GM12865 (cell line): Measurements from ENCODE around the gene ZBTB20.

ENCODE experiments used
- DNase-seq: peaks from one replicate; pipeline ENCODE4 v3.0.0; 2010; ENCODE audit warnings: low read depth
- H3K4me3 ChIP-seq: 2 replicates; pipeline ENCODE4 v1.5.1; 2011; ENCODE audit warnings: mild to moderate bottlenecking, low read depth, low read length, control low read depth
- TF ChIP-seq, protein P1 (sequence below): IDR thresholded peaks from 2 replicates; pipeline ENCODE4 v1.5.1; 2011; ENCODE audit warnings: low read length, control low read depth, low read depth, inconsistent platforms; ENCODE audit not compliant: insufficient read depth; ENCODE audit errors: missing control alignments

ZBTB20 gene

DNA sequence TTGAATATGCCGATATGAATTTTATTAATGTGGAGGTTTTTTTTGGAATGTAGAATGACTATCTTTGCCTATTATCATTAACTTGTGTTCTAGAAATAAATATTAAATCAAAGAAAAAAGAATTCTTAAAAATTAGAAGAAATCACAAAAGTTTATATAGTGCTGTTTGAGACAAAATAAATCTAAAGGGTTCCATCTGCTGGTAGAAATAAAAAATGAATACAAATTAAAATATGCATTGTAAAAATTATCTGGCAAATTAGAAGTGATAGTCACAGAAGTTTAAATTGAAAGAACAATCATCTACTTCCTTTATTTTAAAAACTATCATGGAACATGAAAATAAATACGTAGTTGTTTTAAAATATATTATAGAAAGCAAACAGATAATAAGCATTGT, 22.7 kb upstream of the ZBTB20 start:
- no peak for DNase-seq
- TF ChIP-seq, protein P1, sequence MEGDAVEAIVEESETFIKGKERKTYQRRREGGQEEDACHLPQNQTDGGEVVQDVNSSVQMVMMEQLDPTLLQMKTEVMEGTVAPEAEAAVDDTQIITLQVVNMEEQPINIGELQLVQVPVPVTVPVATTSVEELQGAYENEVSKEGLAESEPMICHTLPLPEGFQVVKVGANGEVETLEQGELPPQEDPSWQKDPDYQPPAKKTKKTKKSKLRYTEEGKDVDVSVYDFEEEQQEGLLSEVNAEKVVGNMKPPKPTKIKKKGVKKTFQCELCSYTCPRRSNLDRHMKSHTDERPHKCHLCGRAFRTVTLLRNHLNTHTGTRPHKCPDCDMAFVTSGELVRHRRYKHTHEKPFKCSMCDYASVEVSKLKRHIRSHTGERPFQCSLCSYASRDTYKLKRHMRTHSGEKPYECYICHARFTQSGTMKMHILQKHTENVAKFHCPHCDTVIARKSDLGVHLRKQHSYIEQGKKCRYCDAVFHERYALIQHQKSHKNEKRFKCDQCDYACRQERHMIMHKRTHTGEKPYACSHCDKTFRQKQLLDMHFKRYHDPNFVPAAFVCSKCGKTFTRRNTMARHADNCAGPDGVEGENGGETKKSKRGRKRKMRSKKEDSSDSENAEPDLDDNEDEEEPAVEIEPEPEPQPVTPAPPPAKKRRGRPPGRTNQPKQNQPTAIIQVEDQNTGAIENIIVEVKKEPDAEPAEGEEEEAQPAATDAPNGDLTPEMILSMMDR: no peak

DNA sequence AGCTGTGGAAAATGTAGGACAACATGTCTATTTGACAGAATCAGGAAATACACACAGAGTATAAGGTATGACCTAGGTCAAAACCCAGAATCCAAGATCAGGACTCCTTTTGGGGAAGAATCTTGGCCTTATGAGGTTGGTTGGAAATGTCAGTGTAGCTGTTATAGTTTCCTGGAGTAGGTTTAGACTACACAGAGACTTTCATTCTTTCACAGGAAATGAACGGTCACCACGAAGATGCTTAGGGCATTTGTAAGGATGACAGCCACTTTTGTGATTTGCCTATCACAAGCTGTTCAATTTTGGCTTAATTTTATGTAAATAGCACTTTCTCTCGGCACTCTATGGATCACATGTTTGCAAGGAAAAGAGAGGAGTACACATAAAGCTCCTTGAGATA, 18.6 kb upstream of the ZBTB20 start:
- no peak for DNase-seq
- TF ChIP-seq, protein P1: no peak
- H3K4me3 ChIP-seq: no peak overlapping the region

More for the DNA sequence above, 22.7 kb upstream of the ZBTB20 start:
- no peak overlapping the region for H3K4me3 ChIP-seq

DNA sequence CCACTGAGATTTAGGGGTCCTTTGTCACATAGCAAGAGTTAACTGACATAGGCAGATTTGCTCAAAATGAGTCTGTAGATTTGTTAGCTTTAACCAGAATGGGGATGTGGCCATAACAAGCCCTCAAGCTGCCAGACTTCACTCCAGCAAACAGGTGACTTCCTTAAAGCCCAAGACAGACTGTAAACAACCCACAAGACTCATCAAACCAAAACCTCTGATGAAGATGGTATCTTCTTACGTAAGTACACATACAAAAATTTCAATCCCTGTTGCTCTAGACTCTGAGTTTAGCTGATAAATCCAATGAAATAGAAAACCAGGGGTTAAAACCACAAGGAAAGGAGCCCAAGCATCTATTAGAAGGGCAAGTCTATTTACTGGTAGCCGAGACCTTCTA, 18.2 kb upstream of the ZBTB20 start:
- TF ChIP-seq, protein P1: no peak
- H3K4me3 ChIP-seq: no peak overlapping the region
- DNase-seq: no peak

DNA sequence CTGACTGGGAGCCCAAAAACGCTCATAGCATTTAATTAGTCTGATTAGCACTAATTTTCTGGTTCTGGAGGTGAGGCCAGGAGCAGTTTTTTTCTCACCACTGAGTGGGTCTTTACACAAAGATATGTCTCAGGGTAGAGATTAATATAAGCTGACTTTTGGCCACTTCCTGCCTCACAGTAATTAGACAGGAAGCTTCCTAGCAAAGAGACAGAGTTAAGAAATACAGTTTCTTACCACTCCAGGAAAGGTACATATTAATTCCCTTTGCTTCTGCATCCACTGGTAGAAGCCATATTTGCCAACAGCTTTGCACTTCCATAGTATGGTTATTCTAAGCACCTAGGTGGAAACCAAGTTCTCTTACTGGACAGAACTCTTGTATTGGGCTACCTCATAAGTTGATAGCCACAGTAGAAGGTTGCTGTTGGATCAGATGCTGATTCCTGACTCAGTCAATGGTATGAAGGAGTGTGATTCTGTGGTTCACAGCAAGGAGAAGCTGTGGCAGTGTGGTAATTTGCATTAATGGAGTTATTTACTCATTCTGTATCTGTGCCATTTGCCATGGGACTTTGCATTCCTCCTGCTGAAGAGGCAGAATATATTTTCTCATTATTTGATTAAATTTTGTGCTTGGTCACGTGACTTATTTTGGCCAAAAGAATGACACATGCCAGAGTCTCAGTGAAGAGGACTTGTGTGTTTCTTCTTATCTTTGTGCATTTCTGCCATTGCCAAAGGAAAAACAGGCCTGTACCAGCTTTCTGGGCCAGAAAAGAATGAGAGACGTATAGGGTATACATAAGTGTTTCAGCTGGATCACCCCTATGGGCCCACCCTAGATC, 17.5 kb upstream of the ZBTB20 start:
- no peak for DNase-seq
- H3K4me3 ChIP-seq: no peak overlapping the region
- TF ChIP-seq, protein P1: no peak

DNA sequence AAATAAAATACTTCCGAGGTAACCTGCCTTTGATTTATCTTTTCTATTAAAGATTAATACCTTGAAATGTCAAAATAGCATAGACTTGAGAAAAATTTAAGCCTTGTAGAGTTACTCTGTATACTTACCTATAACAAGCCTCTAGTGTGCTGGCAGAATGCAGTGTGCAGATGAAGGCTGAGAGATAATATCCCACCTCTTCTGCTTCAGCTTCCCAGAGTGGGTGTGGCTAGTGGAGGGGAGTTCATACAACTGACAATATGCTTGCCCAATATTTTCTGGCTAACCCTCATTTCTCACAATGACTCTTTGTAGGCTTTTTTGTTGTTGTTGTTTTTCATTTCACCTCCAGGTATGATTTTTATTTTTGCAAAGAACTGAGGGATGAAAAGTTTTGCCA, 15.7 kb upstream of the ZBTB20 start:
- TF ChIP-seq, protein P1: no peak
- no peak overlapping the region for H3K4me3 ChIP-seq
- no peak for DNase-seq

DNA sequence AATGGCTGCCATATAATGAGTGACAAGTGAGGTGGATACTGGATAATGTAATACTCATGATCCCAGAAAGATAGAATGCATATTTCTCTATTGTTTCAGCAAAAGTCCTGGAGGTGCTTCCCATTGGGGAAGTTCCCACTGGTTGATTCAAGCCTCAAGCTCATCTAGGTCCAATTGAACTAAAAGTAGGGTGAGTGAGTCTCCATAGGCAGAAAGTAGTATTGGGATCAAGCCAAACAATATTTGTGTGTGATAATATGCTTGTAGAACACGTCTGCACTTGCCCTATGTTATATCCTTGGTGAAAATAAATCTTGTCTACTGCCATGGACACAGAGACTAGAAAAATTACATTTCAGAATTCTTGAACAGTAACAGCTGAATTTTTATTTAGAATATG, 14.8 kb upstream of the ZBTB20 start:
- no peak overlapping the region for H3K4me3 ChIP-seq
- TF ChIP-seq, protein P1: no peak
- no peak for DNase-seq
